Liver (tissue), 9 donors: ENCODE results near the gene DNMT3A. TPM values are rescaled to one million over a fixed set of nuclear protein-coding genes. Genes with fewer than 3 reads are reported as not detected.

Experiments
- DNase-seq: peaks from one replicate; pipeline ENCODE4 v3.0.0-alpha.2; 2017; ENCODE audit warnings: low spot score
- H3K27ac ChIP-seq, 2 donors: one replicate each; pipeline ENCODE4 v1.7.0; 2013; ENCODE audit warnings: inconsistent platforms in 2 of 2, low read length in 2 of 2, control low read depth in 1 of 2, low read depth in 1 of 2, mild to moderate bottlenecking in 1 of 2
- H3K27me3 ChIP-seq, 4 donors: one replicate each; pipeline versions ENCODE4 v1.6.1 to v1.7.0; 2013; ENCODE audit warnings: low read length in 3 of 4, inconsistent platforms in 1 of 4, mild to moderate bottlenecking in 1 of 4, moderate library complexity in 1 of 4; ENCODE audit not compliant: control insufficient read depth in 4 of 4, insufficient read depth in 4 of 4
- H3K36me3 ChIP-seq, 4 donors: one replicate each; pipeline versions ENCODE4 v1.6.1 to v1.7.0; 2013; ENCODE audit warnings: low read length in 3 of 4, mild to moderate bottlenecking in 3 of 4, low read depth in 1 of 4, moderate library complexity in 1 of 4; ENCODE audit not compliant: control insufficient read depth in 4 of 4, insufficient read depth in 3 of 4
- H3K4me1 ChIP-seq, 4 donors: one replicate each; pipeline versions ENCODE4 v1.6.1 to v1.7.0; 2013; ENCODE audit warnings: low read length in 3 of 4, mild to moderate bottlenecking in 3 of 4, moderate library complexity in 1 of 4; ENCODE audit not compliant: control insufficient read depth in 4 of 4, insufficient read depth in 4 of 4
- H3K4me3 ChIP-seq, 3 donors: one replicate each; pipeline versions ENCODE4 v1.6.1 to v1.7.0; 2013; ENCODE audit warnings: low read length in 3 of 3, control low read depth in 1 of 3, low read depth in 1 of 3, mild to moderate bottlenecking in 1 of 3
- H3K9ac ChIP-seq, 2 donors: one replicate each; pipeline ENCODE4 v1.7.0; 2013; ENCODE audit warnings: low read length in 2 of 2, mild to moderate bottlenecking in 2 of 2, moderate library complexity in 2 of 2, control low read depth in 1 of 2, low read depth in 1 of 2
- H3K9me3 ChIP-seq, 4 donors: one replicate each; pipeline versions ENCODE4 v1.6.1 to v1.7.0; 2013; ENCODE audit warnings: low read length in 3 of 4; ENCODE audit not compliant: control insufficient read depth in 4 of 4
- EGR1 ChIP-seq, 2 donors: IDR thresholded peaks; 2 replicates each; pipeline ENCODE4 v1.6.1; 2016 to 2018; ENCODE audit warnings: antibody characterized with exemption in 2 of 2, low read depth in 2 of 2
- FOXA1 ChIP-seq: IDR thresholded peaks from 2 replicates; pipeline ENCODE4 v1.6.1; 2016; ENCODE audit warnings: antibody characterized with exemption
- FOXA2 ChIP-seq: IDR thresholded peaks from 2 replicates; pipeline ENCODE4 v1.6.1; 2016; ENCODE audit warnings: antibody characterized with exemption
- HNF4A ChIP-seq, 2 donors: conservative IDR thresholded peaks; 2 replicates each; pipeline ENCODE4 v1.6.1; 2016; ENCODE audit warnings: antibody characterized with exemption in 2 of 2, mild to moderate bottlenecking in 2 of 2
- JUND ChIP-seq, 2 donors: IDR thresholded peaks; 2 replicates each; pipeline ENCODE4 v1.6.1; 2016; ENCODE audit warnings: antibody characterized with exemption in 2 of 2
- MAX ChIP-seq: IDR thresholded peaks from 2 replicates; pipeline ENCODE4 v1.6.1; 2016; ENCODE audit warnings: antibody characterized with exemption
- NR2F2 ChIP-seq: IDR thresholded peaks from 2 replicates; pipeline ENCODE4 v1.6.1; 2016; ENCODE audit warnings: antibody characterized with exemption
- RAD21 ChIP-seq, 2 donors: IDR thresholded peaks; 2 replicates each; pipeline ENCODE4 v1.6.1; 2016; ENCODE audit warnings: antibody characterized with exemption in 2 of 2, mild to moderate bottlenecking in 2 of 2
- RXRA ChIP-seq, 2 donors: IDR thresholded peaks; 2 replicates each; pipeline ENCODE4 v1.6.1; 2017 to 2018; ENCODE audit warnings: antibody characterized with exemption in 2 of 2, mild to moderate bottlenecking in 1 of 2
- SP1 ChIP-seq: IDR thresholded peaks from 2 replicates; pipeline ENCODE4 v1.6.1; 2018; ENCODE audit warnings: antibody characterized with exemption, mild to moderate bottlenecking
- YY1 ChIP-seq: IDR thresholded peaks from 2 replicates; pipeline ENCODE4 v1.6.1; 2016; ENCODE audit warnings: antibody characterized with exemption, mild to moderate bottlenecking
- ZBTB33 ChIP-seq: IDR thresholded peaks from 2 replicates; pipeline ENCODE4 v1.6.1; 2016; ENCODE audit warnings: antibody characterized with exemption
- WGBS: extraction: QIAGEN DNeasy Blood & Tissue Kit; methylation state at CpG from one replicate; pipeline ENCODE4 v1.1.7; 2013; 5-methylcytosine and 5-hydroxymethylcytosine counted together
- polyA plus RNA-seq, 2 donors: library from polyadenylated mRNA; stranded (reverse) in 1 of 2; unstranded in 1 of 2; fragments of 200-250 nt in 1 of 2; fragments of >200 nt in 1 of 2; fragmentation: Nextera tagmentation in 1 of 2; extraction: Ambion mirVana in 1 of 2; gene quantifications; one replicate each; pipeline versions ENCODE4 v1.2.1 to v1.2.3, GENCODE V29; 2013 to 2015
- total RNA-seq, 2 donors: library from RNA; depleted of rRNA; stranded (reverse); fragments of >200 nt; gene quantifications; one replicate each; pipeline ENCODE4 v1.2.3, GENCODE V29; 2014
- TF ChIP-seq, protein P1 (sequence below): IDR thresholded peaks from 2 replicates; pipeline ENCODE4 v1.6.1; 2016; ENCODE audit warnings: antibody characterized with exemption, mild to moderate bottlenecking
- TF ChIP-seq, protein P2 (sequence below): fragments of 150-350 bp; IDR thresholded peaks from 2 replicates; pipeline ENCODE4 v1.5.1; 2017; ENCODE audit warnings: improper control_type of control experiment, low read depth, low read length; ENCODE audit not compliant: missing input control
- donor health status: healthy.
- donor health status: healthy.
- donor health status: healthy.
- donor health status: healthy.
- donor health status: healthy.

Gene DNMT3A
- total and polyA plus RNA-seq, 4 donors = 3.5 to 24.2 (median 8.1) TPM

GRCh38 chr2:25234738-25235137, 107.0 kb downstream of the DNMT3A start:
- Histone ChIP-seq H3K4me1 (peaks cover 0 to 2% (median 0%) of the 10 kb centered on the region in 4 donors), H3K9ac (no peak overlapping the region), H3K36me3 (peaks cover 10 to 67% (median 39%) of the 10 kb centered on the region in 4 donors), H3K27ac (no peak overlapping the region), H3K27me3 (no peaks in the 10 kb centered on the region), H3K4me3 (no peak overlapping the region), H3K9me3 (no peaks in the 10 kb centered on the region)
- TF ChIP-seq YY1 = no peak
- TF ChIP-seq, protein P1, sequence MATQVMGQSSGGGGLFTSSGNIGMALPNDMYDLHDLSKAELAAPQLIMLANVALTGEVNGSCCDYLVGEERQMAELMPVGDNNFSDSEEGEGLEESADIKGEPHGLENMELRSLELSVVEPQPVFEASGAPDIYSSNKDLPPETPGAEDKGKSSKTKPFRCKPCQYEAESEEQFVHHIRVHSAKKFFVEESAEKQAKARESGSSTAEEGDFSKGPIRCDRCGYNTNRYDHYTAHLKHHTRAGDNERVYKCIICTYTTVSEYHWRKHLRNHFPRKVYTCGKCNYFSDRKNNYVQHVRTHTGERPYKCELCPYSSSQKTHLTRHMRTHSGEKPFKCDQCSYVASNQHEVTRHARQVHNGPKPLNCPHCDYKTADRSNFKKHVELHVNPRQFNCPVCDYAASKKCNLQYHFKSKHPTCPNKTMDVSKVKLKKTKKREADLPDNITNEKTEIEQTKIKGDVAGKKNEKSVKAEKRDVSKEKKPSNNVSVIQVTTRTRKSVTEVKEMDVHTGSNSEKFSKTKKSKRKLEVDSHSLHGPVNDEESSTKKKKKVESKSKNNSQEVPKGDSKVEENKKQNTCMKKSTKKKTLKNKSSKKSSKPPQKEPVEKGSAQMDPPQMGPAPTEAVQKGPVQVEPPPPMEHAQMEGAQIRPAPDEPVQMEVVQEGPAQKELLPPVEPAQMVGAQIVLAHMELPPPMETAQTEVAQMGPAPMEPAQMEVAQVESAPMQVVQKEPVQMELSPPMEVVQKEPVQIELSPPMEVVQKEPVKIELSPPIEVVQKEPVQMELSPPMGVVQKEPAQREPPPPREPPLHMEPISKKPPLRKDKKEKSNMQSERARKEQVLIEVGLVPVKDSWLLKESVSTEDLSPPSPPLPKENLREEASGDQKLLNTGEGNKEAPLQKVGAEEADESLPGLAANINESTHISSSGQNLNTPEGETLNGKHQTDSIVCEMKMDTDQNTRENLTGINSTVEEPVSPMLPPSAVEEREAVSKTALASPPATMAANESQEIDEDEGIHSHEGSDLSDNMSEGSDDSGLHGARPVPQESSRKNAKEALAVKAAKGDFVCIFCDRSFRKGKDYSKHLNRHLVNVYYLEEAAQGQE = no peak
- no peak for TF ChIP-seq FOXA2
- no peak for TF ChIP-seq MAX
- TF ChIP-seq ZBTB33 = no peak
- TF ChIP-seq JUND (IDR thresholded peaks at IDR 0.05) = no peak
- TF ChIP-seq NR2F2 = no peak
- no peak for TF ChIP-seq FOXA1
- TF ChIP-seq RXRA (IDR thresholded peaks at IDR 0.05) = no peak
- TF ChIP-seq, protein P2, sequence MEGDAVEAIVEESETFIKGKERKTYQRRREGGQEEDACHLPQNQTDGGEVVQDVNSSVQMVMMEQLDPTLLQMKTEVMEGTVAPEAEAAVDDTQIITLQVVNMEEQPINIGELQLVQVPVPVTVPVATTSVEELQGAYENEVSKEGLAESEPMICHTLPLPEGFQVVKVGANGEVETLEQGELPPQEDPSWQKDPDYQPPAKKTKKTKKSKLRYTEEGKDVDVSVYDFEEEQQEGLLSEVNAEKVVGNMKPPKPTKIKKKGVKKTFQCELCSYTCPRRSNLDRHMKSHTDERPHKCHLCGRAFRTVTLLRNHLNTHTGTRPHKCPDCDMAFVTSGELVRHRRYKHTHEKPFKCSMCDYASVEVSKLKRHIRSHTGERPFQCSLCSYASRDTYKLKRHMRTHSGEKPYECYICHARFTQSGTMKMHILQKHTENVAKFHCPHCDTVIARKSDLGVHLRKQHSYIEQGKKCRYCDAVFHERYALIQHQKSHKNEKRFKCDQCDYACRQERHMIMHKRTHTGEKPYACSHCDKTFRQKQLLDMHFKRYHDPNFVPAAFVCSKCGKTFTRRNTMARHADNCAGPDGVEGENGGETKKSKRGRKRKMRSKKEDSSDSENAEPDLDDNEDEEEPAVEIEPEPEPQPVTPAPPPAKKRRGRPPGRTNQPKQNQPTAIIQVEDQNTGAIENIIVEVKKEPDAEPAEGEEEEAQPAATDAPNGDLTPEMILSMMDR = no peak
- no peak for TF ChIP-seq EGR1 (IDR thresholded peaks at IDR 0.05; ENCODE audit: low read depth in 2 of 2)
- WGBS = 90% methylated on average over 8 of the region's 8 CpGs
- DNase-seq = no peak

GRCh38 chr2:25233916-25234605, 107.7 kb downstream of the DNMT3A start:
- Histone ChIP-seq H3K27ac (no peak overlapping the region), H3K9me3 (no peaks in the 10 kb centered on the region), H3K4me3 (no peak overlapping the region), H3K27me3 (no peaks in the 10 kb centered on the region), H3K36me3 (peaks cover 8 to 60% (median 34%) of the 10 kb centered on the region in 4 donors), H3K4me1 (peaks cover 0 to 2% (median 0%) of the 10 kb centered on the region in 4 donors), H3K9ac (no peak overlapping the region)
- TF ChIP-seq JUND (IDR thresholded peaks at IDR 0.05) = no peak
- TF ChIP-seq RAD21 (IDR thresholded peaks at IDR 0.05) = no peak
- TF ChIP-seq NR2F2 = no peak
- TF ChIP-seq, protein P1 = no peak
- TF ChIP-seq SP1 = no peak
- TF ChIP-seq HNF4A (conservative IDR thresholded peaks at IDR 0.05) = no peak
- TF ChIP-seq RXRA (IDR thresholded peaks at IDR 0.05) = no peak
- TF ChIP-seq ZBTB33 = no peak
- TF ChIP-seq MAX = no peak
- no peak for DNase-seq
- 94% methylated on average over 20 of the region's 20 CpGs for WGBS
